RPMI8226 (cell line): ENCODE results near the gene TOR1A.
"Not testable (repeated sequence)": the region's sequence is repeated elsewhere in the genome, so short reads cannot be mapped to it uniquely, and the experiment has no call there.

Experiments used
- DNase-seq: peaks from one replicate; pipeline ENCODE4 v3.0.0-alpha.2; 2015

The TOR1A gene

DNA sequence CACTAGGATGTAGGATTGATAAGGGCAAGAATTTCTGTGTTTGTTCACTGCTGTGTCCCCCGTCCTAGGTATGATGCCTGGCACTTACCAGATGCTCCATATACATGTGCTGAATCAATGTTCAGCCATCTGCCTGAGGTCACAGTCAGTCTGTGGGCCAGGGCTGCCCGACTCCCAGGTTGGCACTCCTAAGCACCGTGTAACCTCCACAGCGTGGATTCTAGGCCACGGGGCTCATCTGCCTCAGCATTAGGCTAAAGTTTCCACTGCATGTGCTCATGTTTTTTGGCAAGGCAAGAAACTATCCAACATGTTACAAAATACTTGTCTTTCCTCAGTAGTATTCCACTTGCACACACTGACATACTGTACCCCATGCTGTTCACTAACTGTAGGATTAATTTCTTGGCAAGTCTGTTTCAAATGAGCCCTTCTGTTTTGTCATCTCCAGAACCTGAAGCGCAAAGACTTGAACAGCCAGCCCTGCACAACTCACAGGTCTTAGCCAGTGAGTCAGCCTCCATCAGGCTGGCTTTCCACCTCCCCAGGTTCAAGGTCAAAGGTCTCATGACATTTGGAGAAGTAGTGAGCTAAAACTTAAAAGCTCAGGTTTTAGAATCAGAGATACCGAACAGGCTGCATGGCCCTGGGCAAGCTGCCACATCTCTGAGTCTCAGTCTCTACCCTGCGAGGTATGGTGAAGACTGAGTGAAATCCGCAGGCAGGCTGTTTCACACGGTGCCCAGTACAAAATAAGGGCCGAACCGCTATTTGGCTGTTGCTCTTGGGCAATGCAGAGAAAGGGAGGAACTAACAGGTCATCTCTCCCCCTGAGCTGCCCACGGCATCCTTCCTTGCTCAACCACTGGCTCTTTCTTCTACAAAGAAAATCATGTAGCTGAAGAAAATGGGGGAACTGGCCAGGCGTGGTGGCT lies 7.2 kb downstream of the TOR1A start:
- no peak for DNase-seq

DNA sequence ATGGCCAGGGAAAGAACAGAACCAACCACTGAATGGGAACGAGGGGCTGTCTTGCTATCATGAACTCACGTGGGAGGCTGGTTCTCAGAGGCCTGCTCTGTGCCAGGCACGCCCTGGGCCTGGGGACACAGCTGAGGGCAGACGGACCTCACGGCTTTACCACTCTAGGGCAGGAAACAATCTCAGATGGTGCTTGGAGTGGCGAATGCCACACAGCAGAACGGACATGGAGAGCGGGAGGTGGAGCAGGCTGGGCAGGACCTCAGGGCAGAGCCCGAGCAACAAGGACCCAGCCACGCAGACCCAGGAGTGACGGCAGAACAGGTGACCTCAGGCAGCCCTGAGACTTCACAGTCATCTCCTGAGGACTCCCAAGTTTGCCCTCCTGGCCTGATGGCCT lies 8.7 kb downstream of the TOR1A start:
- no peak for DNase-seq

DNA sequence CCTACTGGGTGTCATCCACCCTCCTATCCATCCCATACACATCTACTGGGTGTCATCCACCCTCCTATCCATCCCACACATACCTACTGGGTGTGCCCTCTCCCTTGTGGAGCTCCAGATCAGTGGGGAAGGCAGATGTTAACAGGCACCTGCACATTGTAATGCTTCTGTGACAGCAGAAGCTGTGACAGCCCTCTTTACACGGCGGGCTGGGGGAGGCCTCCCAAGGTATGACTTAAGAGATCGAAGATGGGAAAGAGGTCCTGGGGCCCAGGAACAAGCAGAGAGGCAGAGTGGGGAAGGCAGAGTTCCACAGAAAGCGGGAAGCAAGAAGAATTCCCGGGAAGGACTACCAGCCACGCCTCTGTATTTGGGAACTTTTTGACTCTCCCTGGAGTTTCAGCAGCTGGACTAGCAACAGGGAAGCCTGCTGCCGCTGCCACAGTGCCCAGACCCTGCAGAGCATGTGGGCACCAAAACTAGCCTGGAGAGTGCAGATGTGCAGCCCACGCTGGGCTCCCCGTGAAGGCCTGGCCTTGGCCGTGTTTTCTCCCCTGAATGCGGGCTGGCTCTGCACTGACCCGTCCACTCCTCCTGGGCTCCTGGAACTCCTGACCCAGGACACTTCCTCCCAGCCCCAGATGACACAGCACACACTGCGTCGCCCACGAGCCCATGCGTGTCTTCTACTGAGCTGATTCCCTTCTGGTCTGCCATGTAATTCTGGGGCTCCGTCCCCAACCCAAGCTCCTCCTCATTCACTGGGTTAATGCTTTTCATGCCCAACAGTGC lies 9.3 kb downstream of the TOR1A start:
- DNase-seq, result no peak

DNA sequence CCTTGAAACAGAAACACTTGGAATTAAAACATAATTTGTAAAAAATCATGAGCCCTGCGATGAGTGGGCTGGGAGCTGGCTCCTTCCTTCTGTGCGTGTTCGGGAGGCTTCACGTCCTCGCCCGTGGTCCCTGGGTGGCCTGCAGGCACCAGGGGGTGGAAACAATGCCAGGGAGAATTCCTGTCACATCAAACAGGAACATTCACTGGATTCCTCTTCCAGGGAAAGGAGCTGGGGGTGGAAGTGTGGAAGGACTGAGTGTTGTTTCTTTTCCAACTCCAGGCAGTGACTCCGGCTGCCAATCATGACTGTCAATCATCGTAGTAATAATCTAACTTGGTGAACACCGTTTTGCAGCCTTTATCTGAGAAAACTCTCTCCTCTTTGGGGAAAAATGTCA lies 10.3 kb downstream of the TOR1A start:
- DNase-seq, result no peak

DNA sequence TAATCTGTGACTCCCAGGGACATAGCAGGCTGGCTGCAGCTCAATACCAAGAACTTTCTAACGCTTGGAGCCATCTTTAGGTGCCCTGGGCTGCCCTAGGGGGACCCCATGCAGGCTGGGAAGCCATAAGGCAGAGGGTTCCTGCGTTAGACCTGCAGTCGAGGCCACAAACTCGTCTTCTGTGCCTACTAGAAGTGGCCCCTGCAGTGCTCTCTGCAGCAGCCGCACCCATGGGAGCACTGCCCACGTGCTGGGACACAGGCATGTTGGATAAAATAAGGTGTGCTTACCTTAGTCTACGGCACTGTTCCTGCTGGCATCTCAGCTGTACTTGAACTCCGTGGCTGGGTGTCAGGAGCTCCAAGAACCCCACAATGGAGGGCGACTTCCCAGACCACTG lies 11.6 kb downstream of the TOR1A start:
- DNase-seq, result no peak

DNA sequence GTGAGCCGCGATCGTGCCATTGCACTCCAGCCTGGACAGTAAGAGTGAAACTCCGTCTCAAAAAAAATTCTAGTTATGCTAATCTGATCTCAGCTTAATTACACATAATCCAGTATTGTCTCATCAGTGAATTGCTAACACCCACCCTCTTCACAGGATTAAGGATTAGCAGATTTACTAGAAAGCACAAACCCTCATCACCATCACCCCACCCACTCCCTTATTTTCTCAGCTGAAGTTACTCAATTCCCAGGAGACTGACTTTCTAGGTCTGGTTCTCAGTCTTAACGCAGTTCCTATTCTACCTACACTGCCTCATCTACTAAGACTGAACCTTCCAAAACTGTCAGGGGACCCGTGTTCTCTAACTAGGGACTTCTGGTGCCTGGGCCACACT lies 12.0 kb downstream of the TOR1A start:
- DNase-seq, result no peak

DNA sequence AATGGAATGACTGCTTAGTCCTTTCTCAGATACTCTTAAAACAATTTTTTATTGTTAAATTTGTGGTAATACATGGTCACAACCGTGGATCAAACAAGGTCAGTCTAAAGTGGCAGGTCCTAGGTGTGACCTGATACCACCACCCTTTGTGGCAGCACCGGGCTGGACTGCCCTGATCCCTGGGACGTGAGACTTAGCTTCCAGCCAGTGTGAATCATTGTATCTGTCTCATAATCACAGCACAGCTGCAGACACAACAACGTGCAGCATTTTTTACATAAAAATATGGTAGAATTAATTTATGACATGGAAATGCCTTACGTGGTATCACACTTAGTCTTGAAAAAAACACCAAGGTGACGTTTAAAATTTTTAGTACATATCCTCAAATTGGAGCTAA lies 13.1 kb downstream of the TOR1A start:
- DNase-seq, result no peak

DNA sequence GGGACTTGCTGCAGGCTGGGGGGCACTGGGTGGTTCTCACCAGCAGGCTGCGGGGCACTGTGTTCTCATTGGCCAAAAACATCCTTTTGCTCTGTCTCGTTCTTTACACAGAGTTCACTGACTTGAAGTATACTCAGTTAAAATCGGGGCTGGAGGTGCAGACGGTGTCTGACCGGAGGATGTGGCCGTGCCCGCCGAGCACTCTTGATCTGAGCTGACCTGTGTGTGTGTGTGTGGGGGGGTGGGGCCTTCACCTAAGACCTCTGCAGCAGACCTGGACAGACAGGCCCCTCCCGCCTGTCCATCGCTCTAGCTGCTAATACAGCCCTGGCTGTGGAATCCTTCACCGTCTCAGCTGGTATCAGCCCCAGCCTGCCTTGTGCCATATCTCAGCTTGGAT lies 13.8 kb downstream of the TOR1A start:
- no peak for DNase-seq

DNA sequence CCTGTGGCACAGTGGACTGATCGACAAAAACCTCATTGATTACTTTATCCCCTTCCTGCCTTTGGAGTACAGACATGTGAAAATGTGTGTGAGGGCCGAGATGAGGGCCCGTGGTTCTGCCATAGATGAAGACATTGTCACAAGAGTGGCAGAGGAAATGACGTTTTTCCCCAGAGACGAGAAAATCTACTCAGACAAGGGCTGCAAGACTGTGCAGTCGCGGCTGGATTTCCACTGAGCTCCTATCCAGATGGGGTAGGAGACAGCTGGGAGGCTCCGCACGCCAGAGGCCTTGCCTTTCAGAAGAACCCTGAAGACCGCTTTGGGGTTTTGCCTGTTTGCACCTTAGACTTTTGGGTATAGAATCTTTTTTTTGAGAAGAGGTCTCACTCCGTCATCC lies 14.6 kb downstream of the TOR1A start:
- no peak for DNase-seq

DNA sequence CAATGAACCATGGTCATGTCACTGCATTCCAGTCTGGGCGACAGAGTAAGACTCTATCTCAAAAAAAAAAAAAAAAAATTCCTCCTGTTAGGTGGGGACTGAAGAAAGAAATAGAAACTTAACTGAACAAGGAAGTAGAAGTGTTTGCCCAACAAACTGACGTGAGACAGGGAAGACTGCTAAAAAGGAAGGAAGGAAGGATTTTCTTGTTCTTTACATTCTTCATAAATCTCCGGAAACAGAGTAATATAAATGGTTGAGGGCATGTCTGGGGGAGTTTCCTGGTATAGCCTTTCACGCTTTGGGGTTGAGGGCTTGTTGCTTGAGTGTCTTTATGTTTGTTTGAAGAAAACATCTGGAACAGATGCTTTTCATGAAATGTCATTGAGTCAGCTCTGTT lies 17.9 kb downstream of the TOR1A start:
- DNase-seq, result no peak

DNA sequence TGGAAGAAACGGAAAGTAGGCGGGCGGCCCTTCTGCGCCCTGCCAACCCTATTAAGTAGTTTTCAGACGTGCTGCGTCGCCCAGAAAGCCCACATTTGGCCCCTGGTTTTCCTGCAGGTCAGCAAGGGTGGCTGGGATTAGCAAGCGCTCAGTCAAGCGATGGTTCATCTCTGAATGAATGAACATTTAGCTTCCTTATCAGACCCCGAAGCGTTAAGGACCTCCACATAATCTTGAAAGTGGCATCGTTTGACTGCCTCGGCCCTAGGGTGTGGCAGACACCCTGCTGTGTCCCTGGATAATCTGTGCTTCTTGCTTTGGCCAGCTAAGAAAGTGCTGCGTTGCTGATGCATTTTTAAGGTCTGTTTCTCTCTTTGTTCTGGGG lies 20.3 kb downstream of the TOR1A start:
- no peak for DNase-seq

DNA sequence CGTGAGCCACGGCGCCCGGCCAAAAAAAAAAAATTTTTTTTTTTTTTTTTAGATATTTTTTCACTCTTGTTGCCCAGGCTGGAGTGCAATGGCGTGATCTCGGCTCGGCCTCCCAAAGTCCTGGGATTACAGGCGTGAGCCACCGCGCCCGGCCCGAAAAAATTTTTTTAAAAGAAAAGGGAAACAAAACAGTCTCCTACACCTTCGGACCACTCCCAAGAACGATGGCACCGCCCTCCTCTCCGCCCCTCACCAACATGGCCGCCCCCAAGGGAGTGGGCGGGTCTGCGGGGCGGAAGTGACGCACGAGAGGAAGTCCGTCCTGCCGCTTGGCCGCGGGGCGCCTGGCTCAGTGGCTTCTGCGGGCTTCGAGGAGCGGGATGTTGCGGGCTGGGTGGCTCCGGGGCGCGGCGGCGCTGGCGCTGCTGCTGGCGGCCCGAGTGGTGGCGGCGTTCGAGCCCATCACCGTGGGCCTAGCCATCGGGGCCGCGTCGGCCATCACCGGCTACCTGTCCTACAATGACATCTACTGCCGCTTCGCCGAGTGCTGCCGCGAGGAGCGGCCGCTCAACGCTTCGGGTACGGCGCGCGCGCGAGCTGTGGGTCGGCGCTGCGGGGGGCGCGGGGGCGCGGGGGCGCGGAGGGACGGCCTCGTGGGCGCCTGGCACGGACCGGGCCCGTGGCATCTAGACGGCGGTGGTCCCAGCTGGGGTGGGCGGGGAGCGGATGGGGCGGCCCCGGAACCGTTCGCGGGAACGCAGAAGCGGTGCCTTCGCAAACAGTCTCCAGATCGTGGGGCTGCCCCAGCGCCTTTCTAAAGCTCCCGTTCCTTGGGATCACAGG lies 20.9 kb downstream of the TOR1A start, which contains the start of gene TOR1B:
TSS of gene TOR1B (plus strand) at position 352 of the 843 bp plus-strand sequence. CDS start at position 381, 29 bp downstream.
- DNase-seq, result peak; percentile 95

DNA sequence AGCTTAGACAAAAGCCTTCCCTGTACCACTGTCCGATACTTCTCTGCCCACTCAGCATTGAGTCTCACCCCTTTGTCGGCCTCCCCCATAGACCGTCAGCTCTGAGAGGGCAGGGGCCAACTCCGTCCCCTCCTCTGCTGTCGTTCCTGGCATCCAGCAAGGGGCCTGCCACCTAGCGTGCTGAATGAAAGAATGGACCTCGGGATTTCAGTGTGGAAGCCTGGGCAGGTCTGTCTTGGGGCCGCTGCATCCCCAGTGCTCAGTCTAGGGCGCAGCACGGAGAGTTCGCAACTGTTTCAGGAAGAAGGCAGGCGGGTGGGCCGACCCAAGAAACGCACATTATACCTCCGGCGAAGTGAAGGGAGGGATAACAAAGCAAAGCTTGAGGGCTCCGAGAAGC lies 22.4 kb downstream of the TOR1A start:
- DNase-seq, result no peak

DNA sequence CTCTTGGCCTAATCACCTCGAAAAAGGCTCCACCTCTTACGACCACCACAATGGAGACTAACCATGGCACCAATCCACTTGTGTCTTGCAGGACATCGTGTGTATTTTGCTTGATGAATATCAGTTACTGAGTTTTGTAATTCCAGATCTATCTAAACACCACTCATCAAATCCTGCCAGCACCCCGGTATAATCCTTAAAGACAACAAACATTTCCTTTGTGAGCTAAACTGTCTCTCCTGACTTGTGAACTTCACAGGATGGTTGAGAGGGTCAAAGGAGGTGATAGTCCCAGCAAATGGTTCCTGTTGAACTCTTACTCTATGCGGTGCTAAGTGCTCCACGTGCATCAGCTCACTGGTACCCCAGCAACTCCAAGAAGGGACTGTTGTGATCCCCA lies 25.0 kb downstream of the TOR1A start:
- DNase-seq, result no peak

DNA sequence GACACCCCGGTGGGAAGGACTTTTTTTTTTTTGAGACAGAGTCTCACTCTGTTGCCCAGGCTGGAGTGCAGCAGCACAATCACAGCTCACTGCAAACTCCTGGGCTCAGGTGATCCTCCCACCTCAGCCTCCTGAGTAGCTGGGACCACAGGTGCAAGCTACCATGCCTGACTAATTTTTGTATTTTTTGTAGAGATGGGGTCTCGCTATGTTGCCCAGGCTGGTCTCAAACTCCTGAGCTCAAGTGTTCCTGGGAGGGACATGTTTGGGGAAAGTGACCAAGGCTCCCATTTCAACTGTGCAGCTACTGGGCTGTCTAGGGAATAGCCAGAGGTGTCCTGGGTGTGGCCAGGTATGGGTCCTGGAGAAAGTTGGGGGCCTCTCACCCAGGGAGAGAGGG lies 27.9 kb downstream of the TOR1A start:
- not testable (repeated sequence) for DNase-seq

DNA sequence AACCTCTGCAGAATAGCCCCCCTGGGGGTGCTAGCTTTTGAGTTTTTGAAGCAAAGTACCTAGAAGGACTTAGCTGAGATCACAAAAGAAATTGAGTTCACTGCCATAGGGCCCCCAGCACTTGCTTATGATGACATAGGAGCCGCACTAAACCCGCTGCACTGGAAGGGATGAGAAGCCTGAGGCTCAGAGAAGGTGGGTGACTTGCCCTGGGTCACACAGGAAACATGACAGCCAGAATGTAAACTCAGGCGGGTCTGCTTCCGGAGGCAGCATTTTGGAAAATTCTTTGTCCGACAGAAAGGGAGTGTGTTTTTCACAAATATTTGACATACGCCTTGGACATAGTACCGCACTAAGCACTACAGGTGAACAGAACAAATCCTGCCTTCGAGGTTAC lies 29.4 kb downstream of the TOR1A start:
- no peak for DNase-seq

DNA sequence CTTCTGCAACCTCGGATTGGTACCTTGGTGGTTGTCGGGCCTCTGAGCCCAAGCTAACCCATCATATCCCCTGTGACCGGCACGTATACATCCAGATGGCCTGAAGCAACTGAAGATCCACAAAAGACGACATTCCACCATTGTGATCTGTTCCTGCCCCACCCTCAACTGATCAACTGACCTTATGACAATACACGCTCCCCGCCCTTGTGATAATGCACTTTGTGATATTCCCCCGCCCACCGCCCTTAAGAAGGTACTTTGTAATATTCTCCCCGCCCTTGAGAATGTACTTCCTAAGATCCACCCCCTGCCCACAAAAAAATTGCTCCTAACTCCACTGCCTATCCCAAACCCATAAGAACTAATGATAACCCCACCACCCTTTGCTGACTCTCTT lies 37.5 kb downstream of the TOR1A start:
- DNase-seq, result no peak

DNA sequence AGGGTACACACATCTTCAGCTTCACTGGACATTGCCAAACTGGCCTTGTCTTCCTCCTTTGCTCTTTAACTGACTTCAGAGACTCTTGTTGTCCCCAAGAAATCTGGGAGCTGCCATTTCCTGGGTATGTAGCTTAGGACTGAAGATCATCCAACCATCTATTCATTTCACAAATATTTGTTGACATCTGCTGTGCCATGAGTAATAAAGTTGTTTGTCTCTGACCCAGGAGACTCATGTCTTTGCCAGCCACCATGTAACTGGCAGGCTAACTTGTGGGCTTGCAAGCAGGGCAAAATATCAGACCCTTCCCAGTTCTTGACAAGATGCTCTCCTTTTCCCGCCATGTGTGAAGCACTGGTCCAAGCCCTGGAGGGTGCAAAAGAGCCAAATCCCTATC lies 38.1 kb downstream of the TOR1A start:
- DNase-seq, result no peak

DNA sequence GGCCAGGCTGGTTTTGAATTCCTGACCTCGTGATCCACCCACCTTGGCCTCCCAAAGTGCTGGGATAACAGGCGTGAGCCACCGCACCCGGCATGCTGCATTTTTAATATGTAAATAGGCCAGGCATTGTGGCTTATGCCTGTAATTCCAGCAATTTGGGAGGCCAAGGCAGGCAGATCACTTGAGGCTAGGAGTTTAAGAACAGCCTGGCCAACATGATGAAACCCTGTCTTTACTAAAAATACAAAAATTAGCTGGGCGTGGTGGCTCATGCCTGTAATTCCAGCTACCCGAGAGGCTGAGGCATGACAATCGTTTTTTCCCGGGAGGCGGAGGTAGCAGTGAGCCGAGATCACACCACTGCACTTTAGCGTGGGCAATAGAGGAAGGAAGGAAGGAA lies 39.0 kb downstream of the TOR1A start:
- DNase-seq, result not testable (repeated sequence)

DNA sequence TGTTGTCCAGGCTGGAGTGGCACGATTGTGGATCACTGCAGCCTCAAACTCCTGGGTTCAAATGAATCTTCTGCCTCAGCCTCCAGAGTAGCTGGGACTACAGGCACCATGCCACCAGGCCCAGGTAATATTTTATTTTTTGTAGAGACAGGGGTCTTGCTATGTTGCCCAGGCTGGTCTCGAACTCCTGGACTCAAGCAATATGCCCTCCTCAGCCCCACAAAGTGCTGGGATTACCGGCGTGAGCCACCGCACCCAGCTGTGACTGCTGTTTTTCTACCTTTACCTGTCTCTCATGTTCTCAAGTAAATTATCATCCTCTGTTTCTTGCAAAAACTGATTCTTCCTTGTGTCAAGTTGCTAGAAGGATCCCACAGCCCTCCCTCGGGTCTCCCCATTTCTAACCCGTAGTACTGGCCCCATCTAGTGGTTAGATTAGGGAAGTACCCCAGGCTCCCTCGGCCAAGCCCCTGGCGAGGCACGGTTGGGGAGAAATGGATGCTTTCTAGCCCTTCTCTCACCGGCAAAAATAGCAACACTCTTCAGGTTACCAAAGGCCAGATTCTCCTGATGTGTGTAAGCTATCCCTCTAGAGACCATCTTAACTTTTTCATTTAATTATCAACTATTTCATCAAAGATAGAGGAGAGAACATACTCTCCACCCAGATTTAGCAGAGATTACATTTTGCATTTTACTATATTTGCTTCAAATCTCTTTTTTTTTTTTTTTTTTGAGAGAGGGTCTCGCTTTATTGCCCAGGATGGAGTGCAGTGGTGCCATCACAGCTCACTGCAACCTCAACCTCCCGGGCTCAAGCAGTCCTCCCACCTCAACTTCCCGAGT lies 40.2 kb downstream of the TOR1A start:
- peak; percentile 85 for DNase-seq

DNA sequence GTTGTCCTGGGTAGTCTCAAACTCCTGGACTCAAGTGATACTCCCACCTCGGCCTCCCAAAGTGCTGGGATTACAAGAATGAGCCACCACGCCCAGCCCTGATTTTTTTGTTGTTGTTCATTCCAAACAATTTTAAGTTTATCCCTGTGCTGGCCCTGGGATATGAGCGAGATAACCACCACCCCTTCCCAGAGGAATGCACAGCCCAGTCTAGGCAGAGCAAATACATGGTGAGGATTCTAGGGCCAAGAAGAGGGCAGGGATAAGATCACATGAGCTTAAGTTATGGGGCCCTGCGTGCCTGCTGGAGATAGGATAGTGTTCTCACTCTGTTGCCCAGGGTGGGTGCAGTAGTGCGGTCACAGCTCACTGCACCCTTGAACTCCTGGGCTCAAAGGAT lies 42.0 kb downstream of the TOR1A start:
- no peak for DNase-seq

DNA sequence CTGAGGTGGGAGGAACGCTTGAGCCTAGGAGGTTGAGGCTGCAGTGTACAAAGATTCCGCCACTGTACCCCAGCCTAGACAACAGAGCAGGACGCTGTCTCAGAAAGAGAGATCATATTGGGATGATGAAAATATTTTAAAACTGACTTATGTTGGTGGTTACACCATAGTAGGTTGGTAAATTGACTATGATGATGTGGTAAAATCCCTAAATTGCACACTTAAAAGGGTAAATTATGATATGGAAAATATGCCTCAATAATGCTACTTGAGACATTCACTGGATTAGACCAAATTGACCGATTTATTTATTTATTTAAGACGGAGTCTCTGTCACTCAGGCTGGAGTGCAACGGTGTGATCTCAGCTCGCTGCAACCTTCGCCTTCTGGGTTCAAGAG lies 42.8 kb downstream of the TOR1A start:
- DNase-seq, result no peak
